ENCODE data around the gene BRCA2.

The BRCA2 gene

DNA sequence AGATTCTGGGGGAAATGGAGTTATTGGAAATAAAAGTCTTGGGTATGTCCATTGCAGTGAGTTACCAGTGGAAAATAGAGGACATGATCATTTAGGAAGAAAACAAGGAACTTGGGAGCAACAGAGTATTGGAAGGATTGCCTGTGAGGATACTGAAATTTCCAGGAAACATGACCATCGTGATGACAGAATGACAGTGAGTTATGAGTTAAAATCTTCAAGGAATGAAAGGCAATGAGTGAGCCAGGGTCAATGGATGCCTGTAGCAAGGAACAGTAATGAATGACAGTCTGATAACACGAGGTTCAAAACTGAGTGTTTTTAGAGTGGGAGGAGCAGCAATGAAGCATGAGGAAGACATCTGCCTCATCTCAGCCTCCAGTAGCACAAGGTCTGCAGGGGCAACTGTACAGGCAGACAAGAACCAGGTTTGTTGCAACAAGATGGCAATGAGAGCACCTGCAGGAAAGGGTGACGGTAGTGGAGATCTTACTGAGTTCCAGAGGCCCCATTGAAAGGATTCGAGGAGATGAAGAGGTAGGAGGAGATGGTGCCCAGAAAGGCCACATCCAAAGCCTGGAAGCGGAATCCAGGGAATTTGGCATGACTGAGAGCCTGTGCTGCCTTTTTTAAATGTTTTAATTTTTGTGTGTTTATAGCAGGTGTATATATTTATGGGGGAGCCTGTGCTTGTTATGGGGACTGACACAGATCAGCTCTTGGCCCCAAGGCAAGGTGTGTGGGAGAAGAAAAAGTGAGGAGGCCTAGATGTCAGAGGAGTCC, 68.7 kb downstream of the BRCA2 start:
- no peak for DNase-seq (ENCODE audit: low spot score)

DNA sequence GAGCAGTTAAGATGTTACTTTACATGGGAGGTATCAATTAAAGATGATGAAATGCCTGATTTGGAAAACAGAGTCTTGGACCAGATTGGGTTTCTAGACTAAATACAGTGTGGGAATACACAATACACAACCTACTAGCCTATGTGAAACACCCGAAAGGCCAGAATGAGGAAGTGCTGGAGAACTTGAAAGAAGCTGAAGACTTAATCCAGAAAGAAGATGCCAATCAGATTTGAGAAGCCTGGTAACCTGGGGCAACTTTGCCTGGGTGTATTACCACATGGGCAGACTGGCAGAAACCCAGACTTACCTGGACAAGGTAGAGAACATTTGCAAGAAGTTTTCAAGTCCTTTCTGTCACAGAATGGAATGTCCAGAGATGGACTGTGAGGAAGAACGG, 69.4 kb downstream of the BRCA2 start:
- no peak for DNase-seq (ENCODE audit: low spot score)

DNA sequence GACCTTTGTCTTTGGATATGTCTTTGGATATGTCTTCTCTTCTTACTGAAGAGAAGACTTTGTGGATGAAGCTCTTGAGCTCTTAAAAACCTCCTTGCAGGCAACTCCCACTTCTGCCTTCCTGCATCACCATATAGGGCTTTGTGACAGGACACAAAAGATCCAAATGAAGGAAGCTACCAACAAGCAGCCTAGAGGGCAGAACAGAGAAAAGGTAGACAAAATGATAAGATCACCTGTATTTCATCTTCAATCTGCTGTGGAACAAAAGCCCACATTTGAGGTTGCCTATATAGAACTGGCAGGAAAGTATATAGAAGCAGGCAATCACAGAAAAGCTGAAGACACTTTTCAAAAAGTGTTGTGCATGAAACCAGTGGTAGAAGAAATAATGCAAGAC, 70.1 kb downstream of the BRCA2 start:
- DNase-seq (ENCODE audit: low spot score), result no peak

DNA sequence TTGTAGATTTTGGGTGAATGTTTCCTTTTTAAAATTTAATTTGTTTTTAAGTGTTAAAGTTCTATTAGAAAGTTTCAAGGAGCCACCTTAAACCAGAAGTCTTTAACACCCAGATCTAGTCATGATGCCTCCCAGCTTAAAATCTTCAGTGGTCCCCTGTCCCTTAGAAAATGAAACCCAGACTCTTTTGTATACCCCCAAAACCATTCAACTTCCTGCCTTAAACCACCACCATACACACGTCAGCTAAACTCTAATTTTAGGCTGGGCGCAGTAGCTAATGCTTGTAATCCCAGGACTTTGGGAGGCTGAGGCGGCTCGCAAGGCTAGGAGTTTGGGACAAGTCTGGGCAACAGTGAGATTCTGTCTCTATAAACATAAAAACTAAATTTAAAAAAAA, 74.7 kb downstream of the BRCA2 start:
- DNase-seq (ENCODE audit: low spot score), result no peak

DNA sequence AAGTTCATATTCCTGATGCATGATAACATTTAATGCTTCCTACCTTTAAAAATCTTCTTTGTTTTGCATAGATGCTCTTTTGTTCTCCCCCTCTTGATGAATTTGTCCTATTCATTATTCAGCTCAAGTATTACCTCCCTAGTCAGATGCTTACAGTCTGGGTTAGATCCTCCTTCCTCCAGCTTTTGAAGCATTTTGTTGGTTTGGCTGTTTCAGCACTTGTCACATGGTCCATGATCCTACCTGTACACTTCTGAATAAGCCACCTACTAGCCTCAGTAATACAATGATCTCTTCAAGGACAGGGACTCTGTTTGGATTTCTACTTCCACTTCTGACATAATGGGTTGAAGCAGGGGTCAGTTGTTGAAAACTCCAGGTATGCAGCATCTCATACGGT, 75.2 kb downstream of the BRCA2 start:
- no peak for DNase-seq (ENCODE audit: low spot score)

DNA sequence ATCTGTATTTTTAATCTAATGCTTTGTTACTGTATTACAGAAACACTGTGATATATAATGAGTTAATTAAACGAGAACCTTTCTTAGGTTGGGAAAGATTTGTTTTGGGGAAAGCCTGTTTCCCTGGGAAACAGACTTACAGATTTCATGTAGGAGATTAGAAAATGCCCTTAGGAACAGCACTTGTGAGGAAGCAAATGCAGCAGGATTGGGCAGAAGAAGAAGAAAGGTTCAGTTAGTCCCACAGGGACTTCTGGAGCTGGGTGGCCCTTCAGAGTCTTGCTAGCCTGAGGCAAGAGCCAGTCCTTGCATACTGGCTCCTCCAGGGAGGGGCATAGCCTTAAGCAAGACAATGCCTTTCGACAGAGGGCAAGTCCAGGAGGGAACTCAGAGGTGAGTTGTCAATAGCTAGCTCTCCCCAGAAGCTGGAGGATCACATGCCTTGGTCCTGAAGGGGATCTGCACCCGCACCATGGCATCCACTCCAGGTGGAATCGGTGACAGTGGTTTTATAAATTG, 75.9 kb downstream of the BRCA2 start:
- DNase-seq (ENCODE audit: low spot score), result no peak

DNA sequence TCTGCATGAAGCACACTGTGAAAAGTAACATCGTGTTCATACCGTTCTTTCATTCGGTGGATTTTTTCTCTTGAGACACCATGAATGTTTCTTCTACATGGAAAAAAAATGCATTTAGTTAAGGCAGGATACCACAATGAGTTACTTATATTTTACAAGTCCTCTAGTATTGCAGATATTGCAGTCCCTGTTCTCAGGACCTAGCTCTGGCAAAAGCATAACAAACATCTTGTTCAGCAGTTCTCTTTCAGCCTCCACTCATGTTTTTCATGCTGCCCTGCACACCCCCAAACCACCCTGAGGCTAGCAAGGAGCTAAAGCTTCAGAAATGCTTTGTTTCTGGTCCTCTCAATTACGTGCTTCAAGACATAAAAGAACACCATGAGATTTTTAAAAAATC, 87.8 kb downstream of the BRCA2 start:
- DNase-seq (ENCODE audit: low spot score), result no peak

DNA sequence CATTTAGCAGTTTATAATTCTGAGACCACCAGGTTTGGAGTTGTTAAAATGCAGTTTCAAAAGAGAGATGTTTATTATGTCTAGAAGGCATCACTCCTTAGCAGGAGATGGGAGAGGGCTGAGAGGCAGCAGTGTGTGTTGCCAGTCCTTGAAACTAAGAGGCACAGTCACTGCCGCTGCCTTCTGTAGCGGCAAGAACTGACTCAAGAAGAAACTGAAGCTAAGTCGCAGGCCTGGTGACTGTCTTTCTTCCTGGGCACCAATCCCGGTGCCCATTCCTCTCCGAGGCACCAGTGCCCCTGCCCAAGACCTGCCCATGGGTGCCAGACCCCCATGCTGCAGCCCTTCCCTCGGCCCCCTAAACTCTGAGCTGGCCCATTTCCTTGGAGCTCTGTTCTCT, 92.5 kb downstream of the BRCA2 start:
- DNase-seq (ENCODE audit: low spot score), result no peak

DNA sequence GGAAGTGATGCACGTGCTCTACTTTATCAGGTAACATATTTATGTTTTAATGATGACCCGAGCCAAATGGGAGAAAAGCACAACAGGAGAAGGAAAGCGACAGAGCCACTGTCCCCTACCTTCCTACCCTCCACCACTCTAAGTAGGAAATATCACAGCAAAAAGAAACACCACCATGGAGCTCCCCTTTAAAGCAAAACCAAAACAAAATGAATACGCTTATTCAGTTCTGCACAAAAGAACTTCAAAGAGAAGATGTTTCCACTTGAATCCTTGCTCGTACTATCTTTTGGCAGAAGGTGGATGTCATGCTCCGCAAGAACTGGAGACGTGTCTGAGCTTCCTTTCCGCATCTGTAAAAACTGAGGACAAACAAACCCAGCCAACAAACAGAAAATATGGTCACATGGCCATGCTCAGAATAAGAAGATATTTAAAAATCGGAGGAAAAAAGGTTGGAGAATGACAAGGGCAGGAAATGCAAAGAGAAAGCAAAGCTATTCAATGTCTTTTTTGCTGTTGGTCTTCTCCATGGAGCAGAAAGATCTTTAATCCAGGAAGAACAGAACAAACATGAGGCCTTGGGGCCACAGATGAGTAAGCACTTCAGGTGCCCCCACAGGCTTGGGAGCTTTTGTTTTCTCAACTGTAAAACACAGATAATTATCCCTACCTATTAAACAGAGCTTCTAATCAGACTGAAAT, 93.1 kb downstream of the BRCA2 start:
- DNase-seq (ENCODE audit: low spot score), result no peak

DNA sequence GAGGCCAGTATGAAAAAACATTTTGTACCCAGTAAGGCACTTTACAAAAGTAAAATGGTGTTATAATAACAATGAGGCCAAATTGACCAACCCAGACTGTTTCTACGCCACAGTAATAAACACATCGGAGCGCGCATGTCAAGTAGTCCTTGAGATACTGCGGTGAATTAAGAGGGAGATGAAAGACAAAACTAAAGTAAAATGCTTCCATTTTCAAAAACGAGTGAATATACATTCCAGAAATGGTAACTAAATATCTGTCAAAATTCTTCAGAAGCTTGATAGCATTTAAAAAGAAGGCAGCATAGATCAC, 93.6 kb downstream of the BRCA2 start:
- DNase-seq (ENCODE audit: low spot score), result no peak

DNA sequence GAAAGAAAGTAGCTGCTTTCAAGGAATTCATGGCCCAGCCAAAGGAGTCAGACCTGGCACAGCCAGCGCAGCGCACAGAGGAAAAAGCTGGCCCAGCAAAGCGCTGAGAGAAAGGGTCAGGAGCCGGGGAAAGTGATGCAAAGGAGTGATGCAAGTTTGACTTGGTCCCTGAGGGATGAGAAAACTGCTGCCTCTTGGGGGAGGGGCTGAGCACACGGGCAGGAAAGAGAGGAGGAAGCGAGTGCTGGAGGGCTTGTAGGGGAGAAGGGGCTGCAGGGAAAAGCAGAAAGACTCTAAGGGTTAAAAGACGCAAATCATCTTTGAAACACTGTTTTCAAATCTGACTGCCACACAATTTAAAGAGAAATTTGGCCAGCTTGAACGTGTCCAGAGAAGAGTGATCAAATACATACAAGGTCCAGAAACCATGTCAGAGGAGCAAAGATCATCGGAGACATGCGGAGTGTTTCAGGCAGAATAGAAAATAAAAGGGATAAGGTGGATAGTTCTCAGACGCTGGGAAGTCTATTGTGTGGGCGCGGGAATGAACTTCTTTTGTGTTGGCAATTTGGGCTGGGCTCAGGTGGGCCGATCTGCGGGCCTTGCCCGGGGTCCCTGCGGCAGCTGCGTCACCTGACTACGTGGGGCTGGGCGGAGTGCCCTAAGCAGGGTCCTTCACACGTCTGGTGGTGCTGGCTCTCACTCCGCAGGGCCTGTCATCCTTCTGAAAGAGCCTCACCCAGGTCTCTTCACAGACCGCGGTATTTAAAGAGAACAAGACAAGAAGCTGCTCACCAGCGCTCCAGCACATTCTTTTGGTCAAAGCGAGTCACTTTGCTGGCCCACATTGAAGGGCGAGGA, 94.5 kb downstream of the BRCA2 start:
- DNase-seq (ENCODE audit: low spot score), result no peak

DNA sequence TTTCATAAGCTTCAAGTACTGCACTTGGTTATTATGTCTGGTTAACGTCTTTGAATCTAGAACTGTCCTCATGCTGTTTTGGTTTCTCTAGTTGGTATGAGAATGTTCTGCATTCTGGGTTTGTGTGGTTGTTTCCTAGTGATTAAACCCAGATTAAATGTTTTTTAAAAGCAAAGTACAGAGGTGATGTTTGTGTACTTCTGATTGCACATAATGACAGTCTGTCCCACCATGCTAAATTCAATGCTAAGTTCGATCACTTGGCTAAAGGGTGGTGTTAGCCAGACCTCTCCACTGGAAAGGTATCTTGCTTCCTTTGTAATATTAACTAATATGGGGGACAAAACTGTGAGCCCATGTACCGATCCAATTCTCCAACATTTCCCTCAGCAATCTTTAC, 98.0 kb downstream of the BRCA2 start:
- no peak for DNase-seq (ENCODE audit: low spot score)

DNA sequence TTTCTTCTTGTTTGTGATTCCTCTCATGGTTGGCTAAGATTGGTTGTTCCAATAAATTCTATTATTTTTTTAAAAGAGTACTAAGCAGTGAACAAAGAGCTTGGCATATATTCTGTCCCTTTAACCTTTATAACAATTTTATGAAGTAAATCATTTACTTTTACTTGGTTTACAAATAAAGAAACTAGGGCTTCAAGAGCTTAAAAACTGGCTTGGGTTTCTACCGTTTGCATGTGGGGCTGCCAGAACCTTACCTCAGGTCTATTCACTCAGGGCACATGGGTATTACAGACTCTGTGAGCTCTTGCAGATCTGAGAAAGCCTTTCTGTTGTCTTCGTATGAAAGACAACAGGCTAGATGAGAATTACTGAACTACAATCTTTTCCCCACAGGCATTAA, 99.3 kb downstream of the BRCA2 start:
- no peak for DNase-seq (ENCODE audit: low spot score)

DNA sequence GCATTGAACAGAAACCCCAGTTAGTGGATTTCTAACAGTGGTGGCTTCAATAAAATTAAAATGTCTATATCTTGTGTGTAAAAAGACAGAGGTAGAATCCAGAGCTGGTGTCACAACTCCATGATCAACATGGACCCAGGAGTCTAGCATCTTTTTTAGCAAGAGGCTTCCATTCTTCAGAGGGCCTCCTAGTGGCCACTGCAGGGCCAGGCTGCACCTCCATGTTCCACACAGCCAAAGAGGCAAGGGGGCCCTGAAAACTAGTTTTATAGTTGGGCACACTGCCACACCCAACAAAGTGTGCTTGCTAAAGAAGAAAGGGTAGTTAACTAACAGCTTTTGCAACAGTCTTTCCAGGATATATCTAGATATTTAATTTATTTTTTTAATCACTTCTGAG, 99.7 kb downstream of the BRCA2 start:
- DNase-seq (ENCODE audit: low spot score), result no peak

DNA sequence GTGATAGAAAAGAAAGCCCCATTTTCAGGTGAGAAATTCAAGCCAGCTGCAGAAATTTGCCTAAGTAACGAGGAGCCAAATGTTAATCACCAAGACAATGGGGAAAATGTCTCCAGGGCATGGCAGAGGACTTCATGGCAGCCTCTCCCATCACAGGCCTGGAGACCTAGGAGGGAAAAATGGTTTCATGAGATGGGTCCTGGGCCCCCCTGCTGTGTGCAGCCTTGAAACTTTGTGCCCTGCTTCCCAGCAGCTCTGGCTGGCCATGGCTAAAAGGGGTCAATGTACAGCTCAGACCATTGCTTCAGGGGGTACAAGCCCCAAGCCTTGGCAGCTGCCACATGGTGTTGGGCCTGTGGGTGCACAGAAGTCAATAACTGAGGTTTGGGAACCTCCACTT, 102.7 kb downstream of the BRCA2 start:
- DNase-seq (ENCODE audit: low spot score), result no peak

DNA sequence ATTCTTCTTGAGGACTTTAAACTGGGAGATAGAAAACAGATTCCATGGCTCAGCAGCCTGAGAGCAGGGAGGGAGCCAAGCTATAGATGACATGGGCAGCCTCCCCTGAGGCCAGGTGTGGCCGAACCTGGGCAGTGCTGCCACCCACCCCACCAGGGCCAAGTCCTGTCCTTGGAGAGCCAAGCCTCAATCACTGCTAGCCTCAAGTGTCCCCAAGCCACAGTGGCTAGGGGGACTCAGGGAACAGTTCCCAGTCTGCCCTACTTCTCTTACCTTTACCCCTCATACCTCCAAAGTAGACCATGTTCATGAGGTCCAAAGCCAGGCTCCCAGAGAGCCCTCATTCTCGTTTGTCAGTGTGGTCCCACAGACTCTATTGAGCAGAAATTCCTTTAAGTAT, 104.6 kb downstream of the BRCA2 start:
- no peak for DNase-seq (ENCODE audit: low spot score)

DNA sequence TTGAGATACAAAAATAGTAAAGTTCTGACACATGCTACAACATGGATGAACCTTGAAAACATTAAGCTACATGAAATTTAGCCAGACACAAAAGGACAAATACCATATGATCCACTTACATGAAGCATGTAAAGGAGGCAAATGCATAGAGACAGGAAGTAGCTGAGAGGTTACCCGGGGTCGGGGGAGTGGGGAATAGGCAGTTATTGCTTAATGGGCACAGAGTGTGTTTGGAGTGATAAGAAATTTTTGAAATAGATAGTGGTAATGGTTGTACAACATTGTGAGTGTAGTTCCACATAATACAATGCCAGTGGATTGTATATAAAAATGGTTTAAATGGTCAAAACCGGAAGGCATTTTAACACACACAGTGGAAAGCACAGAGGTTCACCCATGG, 108.3 kb downstream of the BRCA2 start:
- DNase-seq (ENCODE audit: low spot score), result no peak

DNA sequence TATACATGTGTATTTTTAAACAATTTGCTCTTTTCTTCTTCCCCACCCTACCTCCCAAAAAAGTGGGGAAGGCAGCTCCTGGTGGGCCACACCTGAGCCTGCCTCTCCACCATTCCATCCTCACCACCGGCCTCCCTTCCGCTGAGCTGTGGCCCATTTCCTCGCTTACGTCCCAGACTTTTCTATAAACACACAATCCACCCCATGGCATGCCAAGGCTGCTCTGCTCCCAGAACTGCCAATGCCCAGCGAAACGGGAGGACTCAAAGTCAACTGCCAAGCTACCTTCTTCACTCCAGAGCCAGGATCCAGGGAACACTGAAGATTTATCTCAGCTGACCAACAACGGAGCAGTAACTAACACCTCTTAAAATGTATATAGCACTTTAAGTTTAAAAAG, 109.8 kb downstream of the BRCA2 start:
- DNase-seq (ENCODE audit: low spot score), result no peak

DNA sequence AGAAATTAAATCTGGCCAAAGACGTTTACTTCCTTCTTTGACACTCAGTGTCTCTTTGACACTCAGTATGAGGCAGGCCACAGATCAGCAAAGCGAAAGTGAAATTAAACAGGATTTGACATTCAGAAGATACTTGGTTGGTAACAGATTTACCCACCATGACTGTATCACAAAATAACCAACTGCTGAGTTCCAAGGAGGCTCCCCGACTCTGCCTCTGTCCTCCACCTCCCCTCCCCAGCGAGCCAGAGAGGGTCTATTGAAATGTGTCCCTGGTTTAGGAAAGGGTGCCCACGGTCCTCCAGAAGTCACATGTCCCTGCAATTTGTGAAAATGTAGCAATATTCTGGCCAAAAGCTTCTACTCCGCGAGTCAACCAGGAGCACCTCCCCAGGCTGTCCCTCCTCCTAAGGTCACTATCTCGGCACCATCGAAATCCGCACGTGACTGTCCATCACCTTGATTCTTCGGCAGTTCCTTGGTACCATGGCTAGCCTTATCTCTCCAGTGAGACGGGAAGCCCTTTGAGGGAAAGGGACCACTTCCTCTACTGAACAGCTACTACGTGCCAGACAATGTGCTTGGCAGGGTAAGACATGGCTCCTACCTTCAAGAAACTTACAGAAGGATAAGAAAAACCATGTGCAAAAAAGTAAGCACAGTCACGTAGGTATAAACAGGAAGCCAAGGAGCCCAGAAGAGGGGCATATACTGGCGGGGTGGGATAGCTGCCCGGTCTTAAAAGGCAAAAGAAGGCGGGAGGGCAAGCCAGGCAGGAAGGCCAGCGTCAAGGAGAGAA, 111.1 kb downstream of the BRCA2 start:
- no peak for DNase-seq (ENCODE audit: low spot score)

DNA sequence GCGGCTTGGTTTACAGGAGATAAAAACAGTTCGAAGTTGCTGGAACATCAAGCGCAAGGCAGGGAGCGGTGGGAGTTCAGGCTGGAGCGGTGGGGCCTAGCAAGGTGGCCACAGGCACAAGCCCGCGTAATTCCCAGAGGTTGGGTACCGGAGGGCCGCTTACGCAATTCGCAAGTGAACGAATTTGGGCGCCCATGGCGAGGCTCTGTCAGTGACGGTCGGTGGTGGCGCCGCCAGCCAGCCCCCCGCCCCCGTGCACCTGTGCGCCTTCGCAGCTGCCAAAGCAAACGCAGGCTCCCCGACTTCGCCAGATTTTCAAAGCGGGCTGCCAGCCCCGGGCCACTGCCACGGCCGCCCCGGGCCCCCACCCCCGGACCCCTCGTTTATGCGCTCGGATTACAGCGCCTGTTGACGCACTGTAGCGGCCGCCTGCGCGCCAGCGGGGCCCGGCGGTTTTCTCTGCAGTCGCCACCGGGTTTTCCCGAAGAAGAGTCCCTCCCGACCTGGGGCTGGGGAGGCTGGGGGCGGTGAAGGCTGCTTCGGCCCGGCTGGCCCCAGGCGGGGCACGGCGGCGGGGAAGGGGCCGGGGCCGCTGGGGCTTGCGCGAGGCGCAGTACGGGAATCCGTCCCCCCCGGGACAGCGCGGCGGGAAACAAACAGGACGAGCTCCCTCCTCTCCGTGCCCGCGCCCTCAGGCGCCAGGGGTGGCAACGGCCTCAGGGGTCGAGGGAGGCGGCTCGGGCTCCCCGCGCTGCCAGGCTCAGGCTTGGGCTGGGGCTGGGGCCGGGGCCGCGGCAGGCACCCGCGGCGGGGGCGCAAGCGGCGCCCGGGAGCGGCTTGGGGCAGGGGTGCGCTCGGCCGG, 111.9 kb downstream of the BRCA2 start:
- peak; percentile 74 for DNase-seq (ENCODE audit: low spot score)
